Measurements from ENCODE around the gene VGLL3. TPM values are rescaled to one million over a fixed set of nuclear protein-coding genes. Genes with fewer than 3 reads are reported as not detected.
A peak's percentile ranks its signal among the peaks of the same experiment; 100 is the strongest.

Gene VGLL3
- total RNA-seq, 1 donor from 2014 or later = 1.1 TPM

DNA sequence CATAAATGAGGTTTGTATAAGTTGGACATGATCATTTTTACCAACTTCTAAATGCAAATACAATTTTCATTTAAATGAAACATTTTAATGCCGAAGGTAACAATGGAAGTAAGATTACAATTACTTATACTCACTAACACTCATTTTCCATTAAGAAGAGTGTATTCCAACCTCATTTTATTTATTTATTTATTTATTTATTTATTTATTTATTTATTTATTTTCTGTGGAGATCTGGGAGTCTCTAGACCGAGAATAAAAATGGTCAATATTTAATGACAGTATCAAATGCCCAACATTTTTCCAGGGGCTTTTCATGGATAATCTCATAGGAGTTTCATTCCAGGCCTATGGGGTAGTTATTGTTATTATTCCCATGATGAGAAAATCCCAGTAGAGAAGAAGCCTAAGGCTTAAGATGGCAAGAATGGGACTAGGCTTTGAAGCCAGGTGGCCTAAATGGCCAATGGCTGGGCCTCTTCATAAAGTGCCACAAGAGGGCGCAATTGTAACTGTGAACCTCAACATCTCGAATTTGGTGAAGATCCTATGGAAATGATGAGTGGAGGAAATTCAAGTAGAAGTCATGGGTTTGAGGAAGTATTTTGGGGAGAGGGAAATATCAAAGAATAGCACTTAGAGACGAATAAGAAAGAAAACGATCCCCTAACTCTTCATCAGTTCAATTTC, 21.3 kb downstream of the VGLL3 start:
- Histone ChIP-seq H3K27me3 (ENCODE audit: control insufficient read depth, insufficient read depth, low read length) (no peaks in the 10 kb centered on the region), H3K4me3 (ENCODE audit: low read depth, low read length) (no peak overlapping the region), H3K36me3 (ENCODE audit: control insufficient read depth, insufficient read depth, low read length) (no peaks in the 10 kb centered on the region)
- DNase-seq (ENCODE audit: low read depth) (peak; percentile 48), FAIRE-seq (peak; percentile 36)
- TF ChIP-seq, protein P1, sequence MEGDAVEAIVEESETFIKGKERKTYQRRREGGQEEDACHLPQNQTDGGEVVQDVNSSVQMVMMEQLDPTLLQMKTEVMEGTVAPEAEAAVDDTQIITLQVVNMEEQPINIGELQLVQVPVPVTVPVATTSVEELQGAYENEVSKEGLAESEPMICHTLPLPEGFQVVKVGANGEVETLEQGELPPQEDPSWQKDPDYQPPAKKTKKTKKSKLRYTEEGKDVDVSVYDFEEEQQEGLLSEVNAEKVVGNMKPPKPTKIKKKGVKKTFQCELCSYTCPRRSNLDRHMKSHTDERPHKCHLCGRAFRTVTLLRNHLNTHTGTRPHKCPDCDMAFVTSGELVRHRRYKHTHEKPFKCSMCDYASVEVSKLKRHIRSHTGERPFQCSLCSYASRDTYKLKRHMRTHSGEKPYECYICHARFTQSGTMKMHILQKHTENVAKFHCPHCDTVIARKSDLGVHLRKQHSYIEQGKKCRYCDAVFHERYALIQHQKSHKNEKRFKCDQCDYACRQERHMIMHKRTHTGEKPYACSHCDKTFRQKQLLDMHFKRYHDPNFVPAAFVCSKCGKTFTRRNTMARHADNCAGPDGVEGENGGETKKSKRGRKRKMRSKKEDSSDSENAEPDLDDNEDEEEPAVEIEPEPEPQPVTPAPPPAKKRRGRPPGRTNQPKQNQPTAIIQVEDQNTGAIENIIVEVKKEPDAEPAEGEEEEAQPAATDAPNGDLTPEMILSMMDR (IDR thresholded peaks at IDR 0.05; ENCODE audit: insufficient read depth, low read length, severe bottlenecking) = peak; percentile 76

DNA sequence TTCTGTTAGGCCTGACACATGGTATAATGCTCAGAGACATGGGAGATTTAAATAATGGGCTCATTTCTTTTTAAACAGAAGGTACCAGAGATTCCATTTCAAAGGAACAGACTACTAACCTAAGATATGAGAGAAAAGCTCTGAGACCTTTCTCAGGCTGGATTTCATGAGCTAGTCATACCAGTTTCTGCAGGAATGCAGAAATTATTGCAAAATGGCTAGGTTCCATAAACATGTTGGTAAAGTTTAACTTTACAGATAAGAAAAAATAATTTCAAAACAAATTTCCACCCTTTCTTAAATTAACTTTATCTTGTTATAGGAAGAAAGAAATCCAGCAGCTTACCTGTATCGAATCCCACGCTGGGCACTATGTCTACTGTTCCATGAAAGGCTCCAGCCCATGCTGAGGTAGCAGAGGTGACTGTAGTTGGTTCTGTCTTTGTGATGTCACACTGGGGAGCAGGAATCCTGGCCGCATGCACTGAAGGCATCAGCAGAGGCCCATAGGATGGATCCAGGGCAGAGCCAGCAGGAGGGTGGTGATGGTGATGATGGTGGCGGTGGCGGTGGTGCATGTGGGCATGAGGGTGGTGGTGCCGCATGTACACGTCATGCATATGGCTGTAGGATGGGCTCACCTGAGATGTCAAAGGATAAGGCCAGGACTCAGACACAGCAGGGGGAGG, 22.6 kb downstream of the VGLL3 start:
- FAIRE-seq = no peak
- TF ChIP-seq, protein P1 (IDR thresholded peaks at IDR 0.05; ENCODE audit: insufficient read depth, low read length, severe bottlenecking) = no peak
- H3K36me3 ChIP-seq (ENCODE audit: control insufficient read depth, insufficient read depth, low read length) = no peaks in the 10 kb centered on the region

GRCh38 chr3:86967062-86967461, 23.9 kb downstream of the VGLL3 start:
- Histone ChIP-seq H3K27me3 (ENCODE audit: control insufficient read depth, insufficient read depth, low read length) (no peaks in the 10 kb centered on the region), H3K36me3 (ENCODE audit: control insufficient read depth, insufficient read depth, low read length) (no peaks in the 10 kb centered on the region), H3K4me3 (ENCODE audit: low read depth, low read length) (no peak overlapping the region)
- DNase-seq (ENCODE audit: low read depth) (no peak), FAIRE-seq (no peak)
- TF ChIP-seq, protein P1 (IDR thresholded peaks at IDR 0.05; ENCODE audit: insufficient read depth, low read length, severe bottlenecking) = no peak

More for the DNA sequence above, 22.6 kb downstream of the VGLL3 start:
- Histone ChIP-seq H3K4me3 (ENCODE audit: low read depth, low read length) (no peak overlapping the region), H3K27me3 (ENCODE audit: control insufficient read depth, insufficient read depth, low read length) (no peaks in the 10 kb centered on the region)
- DNase-seq (ENCODE audit: low read depth) = no peak

DNA sequence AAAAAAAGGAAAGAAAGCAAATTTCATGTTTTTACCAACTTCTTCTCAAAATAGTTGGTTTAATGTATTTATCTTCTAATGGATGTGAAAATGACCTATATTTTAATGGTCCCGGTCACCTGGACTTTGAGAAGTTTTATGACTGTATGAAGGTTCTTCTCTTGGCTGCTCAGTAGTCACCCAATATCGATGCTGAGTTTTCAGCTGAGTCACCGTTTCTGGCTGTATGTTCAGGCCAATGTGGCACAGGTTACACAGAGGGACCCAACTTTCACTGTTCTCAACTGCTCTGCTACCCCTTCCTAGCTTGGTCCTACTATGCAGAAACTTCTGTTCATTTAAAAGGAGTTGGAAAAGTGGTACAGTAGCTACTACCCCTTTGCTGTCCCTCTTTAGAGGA, 25.8 kb downstream of the VGLL3 start:
- FAIRE-seq (no peak), DNase-seq (ENCODE audit: low read depth) (no peak)
- Histone ChIP-seq H3K4me3 (ENCODE audit: low read depth, low read length) (no peak overlapping the region), H3K36me3 (ENCODE audit: control insufficient read depth, insufficient read depth, low read length) (no peaks in the 10 kb centered on the region), H3K27me3 (ENCODE audit: control insufficient read depth, insufficient read depth, low read length) (no peaks in the 10 kb centered on the region)
- TF ChIP-seq, protein P1 (IDR thresholded peaks at IDR 0.05; ENCODE audit: insufficient read depth, low read length, severe bottlenecking) = no peak

GRCh38 chr3:86963611-86964010, 27.3 kb downstream of the VGLL3 start:
- FAIRE-seq = no peak

More at GRCh38 chr3:86963611-86964010, 27.3 kb downstream of the VGLL3 start:
- no peaks in the 10 kb centered on the region for H3K36me3 ChIP-seq (ENCODE audit: control insufficient read depth, insufficient read depth, low read length)
- H3K4me3 ChIP-seq (ENCODE audit: low read depth, low read length) = no peak overlapping the region
- no peaks in the 10 kb centered on the region for H3K27me3 ChIP-seq (ENCODE audit: control insufficient read depth, insufficient read depth, low read length)
- DNase-seq (ENCODE audit: low read depth) = no peak
- TF ChIP-seq, protein P1 (IDR thresholded peaks at IDR 0.05; ENCODE audit: insufficient read depth, low read length, severe bottlenecking) = no peak
